ENCODE data around the gene TFF3.

TFF3 gene

GRCh38 chr21:42306366-42307035, 8.7 kb downstream of the TFF3 start:
- Histone ChIP-seq H3K4me1 (ENCODE audit: control insufficient read depth in 5 of 5, insufficient read depth in 5 of 5, low read length in 5 of 5) (peaks cover 2 to 39% (median 14%) of the 10 kb centered on the region in 5 donors), H3K9me3 (ENCODE audit: control insufficient read depth in 5 of 5, low read length in 5 of 5) (no peaks in the 10 kb centered on the region), H3K27me3 (ENCODE audit: control insufficient read depth in 5 of 5, insufficient read depth in 4 of 5, low read length in 5 of 5) (peaks cover 9 to 29% (median 15%) of the 10 kb centered on the region in 5 donors), H3K4me3 (ENCODE audit: low read depth in 1 of 5, low read length in 5 of 5) (no peak overlapping the region), H3K27ac (ENCODE audit: low read depth, low read length) (no peak overlapping the region), H3K9ac (ENCODE audit: low read length in 5 of 5) (no peak overlapping the region), H3K36me3 (ENCODE audit: control insufficient read depth in 5 of 5, insufficient read depth in 5 of 5, low read length in 5 of 5) (no peaks in the 10 kb centered on the region)

- Histone ChIP-seq H3K27me3 (ENCODE audit: control insufficient read depth in 5 of 5, insufficient read depth in 4 of 5, low read length in 5 of 5) (peaks cover 9 to 29% (median 15%) of the 10 kb centered on the region in 5 donors), H3K27ac (ENCODE audit: low read depth, low read length) (no peak overlapping the region), H3K36me3 (ENCODE audit: control insufficient read depth in 5 of 5, insufficient read depth in 5 of 5, low read length in 5 of 5) (no peaks in the 10 kb centered on the region), H3K4me1 (ENCODE audit: control insufficient read depth in 5 of 5, insufficient read depth in 5 of 5, low read length in 5 of 5) (peaks cover 2 to 47% (median 20%) of the 10 kb centered on the region in 5 donors), H3K9me3 (ENCODE audit: control insufficient read depth in 5 of 5, low read length in 5 of 5) (no peaks in the 10 kb centered on the region), H3K4me3 (ENCODE audit: low read depth in 1 of 5, low read length in 5 of 5) (no peak overlapping the region), H3K9ac (ENCODE audit: low read length in 5 of 5) (no peak overlapping the region)
Observed at GRCh38 chr21:42305707-42306147, 9.5 kb downstream of the TFF3 start.

GRCh38 chr21:42304556-42305454, 10.4 kb downstream of the TFF3 start:
- Histone ChIP-seq H3K27ac (ENCODE audit: low read depth, low read length) (no peak overlapping the region), H3K9ac (ENCODE audit: low read length in 5 of 5) (no peak overlapping the region), H3K4me1 (ENCODE audit: control insufficient read depth in 5 of 5, insufficient read depth in 5 of 5, low read length in 5 of 5) (peaks cover 2 to 54% (median 23%) of the 10 kb centered on the region in 5 donors), H3K27me3 (ENCODE audit: control insufficient read depth in 5 of 5, insufficient read depth in 4 of 5, low read length in 5 of 5) (peaks cover 9 to 23% (median 12%) of the 10 kb centered on the region in 5 donors), H3K4me3 (ENCODE audit: low read depth in 1 of 5, low read length in 5 of 5) (no peak overlapping the region), H3K9me3 (ENCODE audit: control insufficient read depth in 5 of 5, low read length in 5 of 5) (no peaks in the 10 kb centered on the region), H3K36me3 (ENCODE audit: control insufficient read depth in 5 of 5, insufficient read depth in 5 of 5, low read length in 5 of 5) (no peaks in the 10 kb centered on the region)

GRCh38 chr21:42303443-42303842, 11.8 kb downstream of the TFF3 start:
- H3K27ac ChIP-seq (ENCODE audit: low read depth, low read length) = no peak overlapping the region
- peaks cover 2 to 54% (median 27%) of the 10 kb centered on the region in 5 donors for H3K4me1 ChIP-seq (ENCODE audit: control insufficient read depth in 5 of 5, insufficient read depth in 5 of 5, low read length in 5 of 5)

GRCh38 chr21:42302794-42303193, 12.4 kb downstream of the TFF3 start:
- no peak overlapping the region for H3K4me3 ChIP-seq (ENCODE audit: low read depth in 1 of 5, low read length in 5 of 5)
- peaks cover 2 to 57% (median 27%) of the 10 kb centered on the region in 5 donors for H3K4me1 ChIP-seq (ENCODE audit: control insufficient read depth in 5 of 5, insufficient read depth in 5 of 5, low read length in 5 of 5)
- peaks cover 3 to 11% (median 7%) of the 10 kb centered on the region in 5 donors for H3K27me3 ChIP-seq (ENCODE audit: control insufficient read depth in 5 of 5, insufficient read depth in 4 of 5, low read length in 5 of 5)
- H3K36me3 ChIP-seq (ENCODE audit: control insufficient read depth in 5 of 5, insufficient read depth in 5 of 5, low read length in 5 of 5) = peaks cover 0 to under 1% (median 0%) of the 10 kb centered on the region in 5 donors
- H3K9ac ChIP-seq (ENCODE audit: low read length in 5 of 5) = no peak overlapping the region
- H3K9me3 ChIP-seq (ENCODE audit: control insufficient read depth in 5 of 5, low read length in 5 of 5) = no peaks in the 10 kb centered on the region
- H3K27ac ChIP-seq (ENCODE audit: low read depth, low read length) = peak overlapping the region; percentile 74

More at GRCh38 chr21:42303443-42303842, 11.8 kb downstream of the TFF3 start:
- H3K27me3 ChIP-seq (ENCODE audit: control insufficient read depth in 5 of 5, insufficient read depth in 4 of 5, low read length in 5 of 5) = peaks cover 5 to 16% (median 10%) of the 10 kb centered on the region in 5 donors
- no peak overlapping the region for H3K9ac ChIP-seq (ENCODE audit: low read length in 5 of 5)
- no peak overlapping the region for H3K4me3 ChIP-seq (ENCODE audit: low read depth in 1 of 5, low read length in 5 of 5)
- H3K9me3 ChIP-seq (ENCODE audit: control insufficient read depth in 5 of 5, low read length in 5 of 5) = no peaks in the 10 kb centered on the region
- H3K36me3 ChIP-seq (ENCODE audit: control insufficient read depth in 5 of 5, insufficient read depth in 5 of 5, low read length in 5 of 5) = no peaks in the 10 kb centered on the region

- Histone ChIP-seq H3K9ac (ENCODE audit: low read length in 5 of 5) (peak overlapping the region in 1 of 5 donors; percentile 18), H3K27me3 (ENCODE audit: control insufficient read depth in 5 of 5, insufficient read depth in 4 of 5, low read length in 5 of 5) (peaks cover 3 to 11% (median 6%) of the 10 kb centered on the region in 5 donors), H3K9me3 (ENCODE audit: control insufficient read depth in 5 of 5, low read length in 5 of 5) (no peaks in the 10 kb centered on the region), H3K4me1 (ENCODE audit: control insufficient read depth in 5 of 5, insufficient read depth in 5 of 5, low read length in 5 of 5) (peaks cover 2 to 57% (median 27%) of the 10 kb centered on the region in 5 donors), H3K27ac (ENCODE audit: low read depth, low read length) (peak overlapping the region; percentile 74), H3K4me3 (ENCODE audit: low read depth in 1 of 5, low read length in 5 of 5) (no peak overlapping the region), H3K36me3 (ENCODE audit: control insufficient read depth in 5 of 5, insufficient read depth in 5 of 5, low read length in 5 of 5) (peaks cover 0 to 7% (median 3%) of the 10 kb centered on the region in 5 donors)
Observed at GRCh38 chr21:42302076-42302650, 13.0 kb downstream of the TFF3 start.

GRCh38 chr21:42301371-42302075, 13.7 kb downstream of the TFF3 start:
- Histone ChIP-seq H3K27me3 (ENCODE audit: control insufficient read depth in 5 of 5, insufficient read depth in 4 of 5, low read length in 5 of 5) (peaks cover 0 to 11% (median 2%) of the 10 kb centered on the region in 5 donors), H3K36me3 (ENCODE audit: control insufficient read depth in 5 of 5, insufficient read depth in 5 of 5, low read length in 5 of 5) (peaks cover 0 to 13% (median 8%) of the 10 kb centered on the region in 5 donors), H3K4me1 (ENCODE audit: control insufficient read depth in 5 of 5, insufficient read depth in 5 of 5, low read length in 5 of 5) (peaks cover 2 to 54% (median 27%) of the 10 kb centered on the region in 5 donors), H3K27ac (ENCODE audit: low read depth, low read length) (peak overlapping the region; percentile 74), H3K4me3 (ENCODE audit: low read depth in 1 of 5, low read length in 5 of 5) (peak overlapping the region in 1 of 5 donors; percentile 12), H3K9ac (ENCODE audit: low read length in 5 of 5) (peak overlapping the region in 2 of 5 donors; percentile 18 to 24), H3K9me3 (ENCODE audit: control insufficient read depth in 5 of 5, low read length in 5 of 5) (no peaks in the 10 kb centered on the region)

- Histone ChIP-seq H3K36me3 (ENCODE audit: control insufficient read depth in 5 of 5, insufficient read depth in 5 of 5, low read length in 5 of 5) (peaks cover 0 to 19% (median 13%) of the 10 kb centered on the region in 5 donors), H3K4me1 (ENCODE audit: control insufficient read depth in 5 of 5, insufficient read depth in 5 of 5, low read length in 5 of 5) (peaks cover 2 to 54% (median 27%) of the 10 kb centered on the region in 5 donors), H3K27me3 (ENCODE audit: control insufficient read depth in 5 of 5, insufficient read depth in 4 of 5, low read length in 5 of 5) (peaks cover 0 to 7% (median 1%) of the 10 kb centered on the region in 5 donors), H3K27ac (ENCODE audit: low read depth, low read length) (peak overlapping the region; percentile 74), H3K4me3 (ENCODE audit: low read depth in 1 of 5, low read length in 5 of 5) (peak overlapping the region in 1 of 5 donors; percentile 12), H3K9me3 (ENCODE audit: control insufficient read depth in 5 of 5, low read length in 5 of 5) (no peaks in the 10 kb centered on the region), H3K9ac (ENCODE audit: low read length in 5 of 5) (peak overlapping the region in 1 of 5 donors; percentile 18)
Observed at GRCh38 chr21:42300956-42301355, 14.3 kb downstream of the TFF3 start.

GRCh38 chr21:42300045-42300583, 15.1 kb downstream of the TFF3 start:
- peaks cover 0 to 7% (median 0%) of the 10 kb centered on the region in 5 donors for H3K27me3 ChIP-seq (ENCODE audit: control insufficient read depth in 5 of 5, insufficient read depth in 4 of 5, low read length in 5 of 5)
- no peak overlapping the region for H3K9ac ChIP-seq (ENCODE audit: low read length in 5 of 5)
- peaks cover 2 to 54% (median 27%) of the 10 kb centered on the region in 5 donors for H3K4me1 ChIP-seq (ENCODE audit: control insufficient read depth in 5 of 5, insufficient read depth in 5 of 5, low read length in 5 of 5)
- no peak overlapping the region for H3K27ac ChIP-seq (ENCODE audit: low read depth, low read length)
- peak overlapping the region in 3 of 5 donors; percentile 0 to 30 (median 25) for H3K4me3 ChIP-seq (ENCODE audit: low read depth in 1 of 5, low read length in 5 of 5)
- peaks cover 0 to 26% (median 17%) of the 10 kb centered on the region in 5 donors for H3K36me3 ChIP-seq (ENCODE audit: control insufficient read depth in 5 of 5, insufficient read depth in 5 of 5, low read length in 5 of 5)
- H3K9me3 ChIP-seq (ENCODE audit: control insufficient read depth in 5 of 5, low read length in 5 of 5) = no peaks in the 10 kb centered on the region

All from subcutaneous abdominal adipose tissue (tissue), 5 donors.